Activated CD8-positive, alpha-beta T cell treated with anti-CD3 and anti-CD28 coated beads for 36 hours (primary cell): ENCODE results near the gene TUG1. TPM values are rescaled to one million over a fixed set of nuclear protein-coding genes. Genes with fewer than 3 reads are reported as not detected.

ENCODE experiments used
- ATAC-seq: fragments of 200-7000 bp; cut with Tn5 transposase; one replicate; pipeline ENCODE4 v1.10.0; 2021; ENCODE audit warnings: mild to moderate bottlenecking, moderate library complexity
- CTCF ChIA-PET: fragments of 350-600 bp; sonication (Branson Sonifier 250); formaldehyde crosslinking; loops from one replicate; lab custom pipeline; 2021; ENCODE audit warnings: antibody characterized with exemption; lab: Charles Lee
- POLR2A ChIA-PET: fragments of 350-600 bp; sonication (Branson Sonifier 250); formaldehyde crosslinking; loops from one replicate; lab custom pipeline; 2021; ENCODE audit warnings: antibody characterized with exemption; lab: Charles Lee
- DNase-seq: peaks from one replicate; pipeline ENCODE4 v3.0.0-alpha.2; 2020
- H3K27ac Mint-ChIP-seq: one replicate; pipeline ENCODE4 v1.8.0; 2021; ENCODE audit warnings: mild to moderate bottlenecking, mixed read lengths
- H3K27me3 Mint-ChIP-seq: one replicate; pipeline ENCODE4 v1.8.0; 2021; ENCODE audit warnings: mixed read lengths
- H3K36me3 Mint-ChIP-seq: one replicate; pipeline ENCODE4 v1.8.0; 2021; ENCODE audit warnings: low read depth, mixed read lengths
- H3K4me1 Mint-ChIP-seq: one replicate; pipeline ENCODE4 v1.8.0; 2021; ENCODE audit warnings: low read depth, mixed read lengths
- H3K4me3 Mint-ChIP-seq: one replicate; pipeline ENCODE4 v1.8.0; 2021; ENCODE audit warnings: mild to moderate bottlenecking, moderate library complexity, mixed read lengths
- H3K9me3 Mint-ChIP-seq: one replicate; pipeline ENCODE4 v1.8.0; 2021; ENCODE audit warnings: mixed read lengths
- CTCF ChIP-seq: fragments of 200-600 bp; IDR thresholded peaks from one replicate; pipeline ENCODE4 v1.8.0; 2022; ENCODE audit warnings: antibody characterized with exemption, mild to moderate bottlenecking
- intact Hi-C: fragments of 100-400 bp; cut with micrococcal nuclease; formaldehyde crosslinking; loops from one replicate; pipeline ENCODE4 v1.10.0; 2022
- total RNA-seq, 2 experiments: library from RNA; stranded (reverse); gene quantifications; one replicate each; pipeline ENCODE4 v1.2.3, GENCODE V29; 2021

Gene TUG1
- total RNA-seq, 2 experiments from 2014 or later: 45.2 to 45.7 TPM

DNA sequence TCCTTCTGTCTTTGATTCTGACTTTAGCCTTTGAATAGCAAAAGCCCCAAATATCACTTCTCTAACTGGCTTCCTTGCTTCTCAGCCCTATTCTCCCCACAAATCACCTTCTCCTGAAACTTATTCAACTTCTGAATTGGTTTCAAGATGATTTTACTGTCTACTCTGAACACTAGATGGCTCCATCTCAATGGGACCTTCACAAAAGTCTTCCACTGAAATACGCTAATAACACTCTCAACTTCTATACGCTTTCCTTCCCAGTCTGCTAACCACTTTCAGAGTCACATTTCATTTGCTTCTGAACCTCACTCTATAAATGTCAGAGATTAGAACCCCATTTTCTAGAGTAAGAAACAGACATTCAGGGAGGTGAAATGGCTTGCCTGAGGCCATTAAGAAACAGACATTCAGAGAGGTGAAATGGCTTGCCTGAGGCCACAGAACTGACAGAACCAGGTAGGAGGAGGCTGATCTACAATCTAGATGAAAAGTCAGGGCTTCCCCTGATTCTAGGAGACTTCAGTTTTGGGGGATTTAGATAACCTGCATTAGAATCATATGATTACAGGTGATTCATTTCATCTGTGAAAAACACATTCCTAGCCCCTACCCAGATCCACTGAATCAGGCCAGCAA is 21.1 kb upstream of the TUG1 start:
- Mint-ChIP-seq H3K27ac (no peak overlapping the region), H3K27me3 (no peaks in the 10 kb centered on the region), H3K4me1 (peaks cover 44% of the 10 kb centered on the region), H3K36me3 (peaks cover 47% of the 10 kb centered on the region), H3K9me3 (no peaks in the 10 kb centered on the region), H3K4me3 (no peak overlapping the region)
- intact Hi-C loops: no loop called here
- DNase-seq (no peak), ATAC-seq (peak; percentile 61)
- ChIA-PET CTCF (interaction anchor here (0.7 to 2.0 kb wide), 3 partner anchors 132 to 137 kb away, joined by 3 to 14 read pairs (median 12); no protein-coding TSS in a partner anchor), POLR2A (interaction anchor here (0.6 kb wide), 2 partner anchors 61 to 137 kb away, joined by 3 to 4 read pairs; no protein-coding TSS in a partner anchor)
- peak; percentile 38 for TF ChIP-seq CTCF

DNA sequence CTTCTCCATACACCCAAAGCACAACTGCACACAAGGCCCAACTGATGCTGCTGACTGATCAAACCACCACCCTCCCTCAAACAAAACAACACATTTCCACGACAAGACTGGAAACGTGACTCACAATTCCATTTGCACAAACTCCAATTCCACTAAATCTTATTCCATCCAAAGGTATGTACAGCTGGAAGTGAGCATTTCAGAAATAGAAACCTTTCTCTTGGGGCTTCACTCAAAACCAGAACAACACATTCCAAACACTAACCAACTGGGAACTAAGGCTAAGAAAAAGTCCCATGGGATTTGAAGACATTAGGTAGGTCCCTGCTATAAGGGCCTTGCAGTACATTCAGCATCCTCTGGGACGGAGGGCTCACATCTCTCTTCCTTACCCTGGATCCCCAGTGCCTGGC is 20.1 kb upstream of the TUG1 start:
- no peak overlapping the region for H3K27ac Mint-ChIP-seq
- H3K36me3 Mint-ChIP-seq: peaks cover 48% of the 10 kb centered on the region
- H3K27me3 Mint-ChIP-seq: no peaks in the 10 kb centered on the region
- H3K4me1 Mint-ChIP-seq: peaks cover 38% of the 10 kb centered on the region
- DNase-seq (no peak), ATAC-seq (no peak)
- intact Hi-C loops: no loop called here
- no peak for TF ChIP-seq CTCF
- no peaks in the 10 kb centered on the region for H3K9me3 Mint-ChIP-seq
- CTCF ChIA-PET: interaction anchor here (0.7 to 2.0 kb wide), 5 partner anchors 15 to 136 kb away, joined by 3 to 12 read pairs (median 4); partner anchors contain the start of genes MORC2 and TUG1
- no peak overlapping the region for H3K4me3 Mint-ChIP-seq
- POLR2A ChIA-PET: no interaction called here

DNA sequence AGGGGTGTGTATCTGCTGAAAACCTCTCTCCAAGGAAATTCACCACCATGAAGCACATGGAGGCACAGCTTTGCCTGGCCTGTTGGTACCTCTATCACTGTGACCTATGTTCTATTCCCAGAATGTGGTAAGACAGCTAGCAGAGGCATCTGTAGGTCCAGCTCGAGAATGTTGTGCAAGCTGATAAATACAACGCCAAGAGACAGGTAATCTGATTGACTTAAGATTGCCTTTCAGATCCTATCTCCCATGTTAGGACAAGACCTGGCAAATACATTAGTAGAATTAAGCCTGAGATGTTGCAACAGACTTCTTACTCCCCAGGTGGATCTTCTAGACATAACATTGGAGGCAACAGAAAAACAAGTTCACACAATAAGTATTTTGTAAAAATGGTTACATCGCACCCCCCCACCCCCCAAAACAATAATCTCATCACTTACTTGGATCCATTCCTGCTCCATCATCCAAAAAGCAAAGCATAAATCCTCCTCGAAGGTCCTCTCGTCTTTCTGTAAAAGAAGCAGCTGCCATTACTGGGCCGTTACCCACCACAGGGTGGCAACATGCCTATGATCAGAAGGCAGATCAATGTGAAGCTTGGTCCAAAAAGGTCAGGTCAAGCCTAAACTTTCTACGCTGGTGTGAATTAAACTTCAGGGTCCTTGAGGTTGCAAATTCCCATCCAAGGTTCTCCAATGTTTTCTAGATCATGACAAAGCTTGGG is 19.0 kb upstream of the TUG1 start:
- Mint-ChIP-seq H3K36me3 (peaks cover 44% of the 10 kb centered on the region), H3K4me1 (peaks cover 34% of the 10 kb centered on the region), H3K27ac (no peak overlapping the region), H3K4me3 (no peak overlapping the region), H3K27me3 (no peaks in the 10 kb centered on the region), H3K9me3 (no peaks in the 10 kb centered on the region)
- CTCF ChIA-PET: interaction anchor here (1.0 to 2.0 kb wide), 5 partner anchors 10 to 135 kb away, joined by 3 to 12 read pairs (median 4); partner anchors contain the start of genes MORC2 and TUG1
- POLR2A ChIA-PET: interaction anchor here (0.6 to 1.7 kb wide), 2 partner anchors 135 to 138 kb away, joined by 3 to 7 read pairs; no protein-coding TSS in a partner anchor
- intact Hi-C loops: no loop called here
- no peak for TF ChIP-seq CTCF
- ATAC-seq (no peak), DNase-seq (no peak)

DNA sequence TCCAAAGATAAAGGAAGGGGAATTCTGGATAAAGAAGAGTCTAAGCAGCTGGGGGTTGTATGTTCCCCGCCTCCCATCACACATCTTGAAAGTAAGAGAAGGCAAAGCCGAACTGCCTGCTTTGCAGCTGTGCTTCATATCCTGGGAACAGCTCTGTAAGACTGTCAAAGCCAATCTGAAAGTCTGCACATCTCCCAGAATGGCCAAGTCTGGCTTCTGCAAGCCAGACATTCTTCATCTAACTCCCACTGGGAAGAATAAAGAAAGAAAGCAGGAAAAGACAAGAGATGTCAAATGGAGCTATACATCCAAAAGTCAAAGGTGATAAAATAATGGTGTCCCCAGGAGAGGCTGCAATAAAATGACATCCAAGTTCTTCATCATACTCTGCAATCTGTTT is 15.9 kb upstream of the TUG1 start:
- Mint-ChIP-seq H3K27me3 (no peaks in the 10 kb centered on the region), H3K36me3 (peaks cover 51% of the 10 kb centered on the region), H3K9me3 (no peaks in the 10 kb centered on the region), H3K4me3 (no peak overlapping the region), H3K27ac (no peak overlapping the region), H3K4me1 (peaks cover 47% of the 10 kb centered on the region)
- DNase-seq: no peak
- ATAC-seq: no peak
- intact Hi-C loops: no loop called here
- POLR2A ChIA-PET: no interaction called here
- CTCF ChIA-PET: interaction anchor here (1.0 to 1.2 kb wide), 4 partner anchors 33 to 132 kb away, joined by 3 to 9 read pairs (median 3); no protein-coding TSS in a partner anchor
- TF ChIP-seq CTCF: no peak
